ENCODE measurements around the gene PSENEN. TPM values are rescaled to one million over a fixed set of nuclear protein-coding genes. Genes with fewer than 3 reads are reported as not detected.

The PSENEN gene
- polyA plus RNA-seq, 1 donor (not counting 4 experiments of a cell fraction or from before 2014, with no cell fraction given), result 36.2 TPM

DNA sequence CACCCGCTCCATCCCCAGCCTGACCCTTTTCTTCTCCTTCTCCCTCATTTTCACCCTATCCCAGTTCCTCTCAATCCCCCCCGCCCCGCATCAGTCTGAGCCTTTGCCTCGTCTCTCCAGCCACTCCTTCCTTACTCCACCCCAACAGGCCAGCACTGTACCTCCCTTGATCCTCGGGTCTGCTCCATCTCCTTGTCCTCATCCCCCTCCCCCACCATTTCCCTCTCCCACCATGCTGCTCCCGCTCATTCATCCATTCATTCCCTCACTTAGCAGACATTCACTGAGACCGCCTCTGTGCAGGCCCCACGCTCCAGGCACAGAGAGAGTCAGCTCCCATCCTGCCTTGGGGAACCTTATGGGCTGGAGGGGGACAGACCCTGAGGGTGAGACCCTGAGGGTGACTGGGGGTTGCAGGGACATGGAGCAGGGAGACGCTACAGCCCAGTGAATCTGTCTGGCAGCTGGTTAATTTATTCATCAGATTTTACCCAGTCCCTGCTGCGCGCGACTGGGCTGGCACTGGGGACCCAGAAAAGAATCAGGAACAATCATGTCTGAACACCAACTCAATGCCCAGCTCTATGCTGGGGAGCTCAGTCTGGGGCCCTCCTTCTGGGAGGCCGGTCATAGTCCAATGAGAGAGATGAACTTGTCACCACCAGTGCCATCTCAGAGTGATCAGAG is 30.8 kb downstream of the PSENEN start:
- H3K4me2 ChIP-seq (ENCODE audit: control insufficient read depth, extremely low read depth, insufficient read depth, low read depth, low read length), result peak overlapping the region; percentile 80
- peak overlapping the region in 2 of 3 experiments; percentile 45 to 60 for H3K4me3 ChIP-seq (ENCODE audit: control insufficient read depth in 2 of 3, extremely low read depth in 1 of 3, insufficient read depth in 2 of 3, low read depth in 1 of 3, low read length in 3 of 3)
- H3K27me3 ChIP-seq (ENCODE audit: control insufficient read depth, extremely low read depth, insufficient read depth, low read length), result no peaks in the 10 kb centered on the region
- no peak for FAIRE-seq
- no peaks in the 10 kb centered on the region for H3K9me3 ChIP-seq (ENCODE audit: control insufficient read depth, low read depth, low read length)
- H3K27ac ChIP-seq (ENCODE audit: control insufficient read depth, insufficient read depth, low read length), result no peak overlapping the region
- H2AFZ ChIP-seq (ENCODE audit: control insufficient read depth, low read length), result no peak overlapping the region
- no peak overlapping the region for H3K9ac ChIP-seq (ENCODE audit: control insufficient read depth, extremely low read depth, insufficient read depth, low read length)
- no peak for TF ChIP-seq CTCF (optimal IDR thresholded peaks at IDR 0.05 in 1 of 3, IDR thresholded peaks at IDR 0.05 in 1 of 3, conservative IDR thresholded peaks at IDR 0.05 in 1 of 3; ENCODE audit: extremely low read depth in 1 of 3, insufficient read depth in 2 of 3, low read length in 3 of 3)
- no peak for TF ChIP-seq EZH2 (IDR thresholded peaks at IDR 0.05; ENCODE audit: low read length)
- H3K36me3 ChIP-seq (ENCODE audit: control insufficient read depth in 2 of 2, extremely low read depth in 1 of 2, insufficient read depth in 2 of 2, low read length in 2 of 2), result no peaks in the 10 kb centered on the region
- no peaks in the 10 kb centered on the region for H4K20me1 ChIP-seq (ENCODE audit: control insufficient read depth, extremely low read depth, insufficient read depth, low read length)
- peaks cover 4% of the 10 kb centered on the region for H3K4me1 ChIP-seq (ENCODE audit: control insufficient read depth, extremely low read depth, insufficient read depth, low read length)
- DNase-seq (ENCODE audit: low read depth, low spot score), result no peak
- no peaks in the 10 kb centered on the region for H3K79me2 ChIP-seq (ENCODE audit: control insufficient read depth, insufficient read depth, low read length)
- no peaks in the 10 kb centered on the region for H3K9me1 ChIP-seq (ENCODE audit: control insufficient read depth, extremely low read depth, insufficient read depth, low read length)
- dilution Hi-C loops (cut with MboI; ENCODE audit: extremely low pct_ligation_motif_present, low sequenced_read_pairs), result no loop called here

GRCh38 chr19:35777086-35777841 is 31.8 kb downstream of the PSENEN start:
- TF ChIP-seq CTCF (optimal IDR thresholded peaks at IDR 0.05 in 1 of 3, IDR thresholded peaks at IDR 0.05 in 1 of 3, conservative IDR thresholded peaks at IDR 0.05 in 1 of 3; ENCODE audit: extremely low read depth in 1 of 3, insufficient read depth in 2 of 3, low read length in 3 of 3), result no peak
- no peak for TF ChIP-seq EZH2 (IDR thresholded peaks at IDR 0.05; ENCODE audit: low read length)
- Histone ChIP-seq H2AFZ (ENCODE audit: control insufficient read depth, low read length) (no peak overlapping the region), H3K27me3 (ENCODE audit: control insufficient read depth, extremely low read depth, insufficient read depth, low read length) (no peaks in the 10 kb centered on the region), H3K9ac (ENCODE audit: control insufficient read depth, extremely low read depth, insufficient read depth, low read length) (no peak overlapping the region), H3K79me2 (ENCODE audit: control insufficient read depth, insufficient read depth, low read length) (no peaks in the 10 kb centered on the region), H3K4me2 (ENCODE audit: control insufficient read depth, extremely low read depth, insufficient read depth, low read depth, low read length) (no peak overlapping the region), H3K27ac (ENCODE audit: control insufficient read depth, insufficient read depth, low read length) (no peak overlapping the region), H4K20me1 (ENCODE audit: control insufficient read depth, extremely low read depth, insufficient read depth, low read length) (no peaks in the 10 kb centered on the region), H3K36me3 (ENCODE audit: control insufficient read depth in 2 of 2, extremely low read depth in 1 of 2, insufficient read depth in 2 of 2, low read length in 2 of 2) (no peaks in the 10 kb centered on the region), H3K9me1 (ENCODE audit: control insufficient read depth, extremely low read depth, insufficient read depth, low read length) (no peaks in the 10 kb centered on the region), H3K9me3 (ENCODE audit: control insufficient read depth, low read depth, low read length) (no peaks in the 10 kb centered on the region), H3K4me1 (ENCODE audit: control insufficient read depth, extremely low read depth, insufficient read depth, low read length) (peaks cover 4% of the 10 kb centered on the region), H3K4me3 (ENCODE audit: control insufficient read depth in 2 of 3, extremely low read depth in 1 of 3, insufficient read depth in 2 of 3, low read depth in 1 of 3, low read length in 3 of 3) (no peak overlapping the region)
- dilution Hi-C loops (cut with MboI; ENCODE audit: extremely low pct_ligation_motif_present, low sequenced_read_pairs), result no loop called here
- FAIRE-seq, result no peak
- DNase-seq (ENCODE audit: low read depth, low spot score), result no peak

All from keratinocyte (primary cell).